Chondrocyte (in vitro differentiated cells): Measurements from ENCODE around the gene CTNND2. TPM values are rescaled to one million over a fixed set of nuclear protein-coding genes. Genes with fewer than 3 reads are reported as not detected.

ENCODE experiments used
- DNase-seq: peaks from one replicate; pipeline ENCODE4 v3.0.0; 2021; ENCODE audit warnings: mixed read lengths, low spot score
- H3K27ac Mint-ChIP-seq: one replicate; pipeline ENCODE4 v1.8.0; 2021; ENCODE audit warnings: mild to moderate bottlenecking, moderate library complexity, mixed read lengths; ENCODE audit not compliant: unreplicated experiment
- H3K27me3 Mint-ChIP-seq: 2 replicates; pipeline ENCODE4 v1.8.0; 2021; ENCODE audit warnings: low read depth, mixed read lengths
- H3K36me3 Mint-ChIP-seq: 2 replicates; pipeline ENCODE4 v1.8.0; 2021; ENCODE audit warnings: low read depth, mixed read lengths
- H3K4me1 Mint-ChIP-seq: 2 replicates; pipeline ENCODE4 v1.8.0; 2021; ENCODE audit warnings: low read depth, mild to moderate bottlenecking, mixed read lengths
- H3K4me3 Mint-ChIP-seq: one replicate; pipeline ENCODE4 v1.8.0; 2021; ENCODE audit warnings: mild to moderate bottlenecking, moderate library complexity, mixed read lengths; ENCODE audit not compliant: unreplicated experiment
- H3K9me3 Mint-ChIP-seq: 2 replicates; pipeline ENCODE4 v1.8.0; 2021; ENCODE audit warnings: low read depth, mixed read lengths
- CTCF ChIP-seq: fragments of 200-600 bp; sonication (generic); IDR thresholded peaks from 2 replicates; pipeline ENCODE4 v1.5.0; 2021; ENCODE audit warnings: antibody characterized with exemption, mild to moderate bottlenecking, moderate library complexity
- total RNA-seq: library from RNA; stranded (reverse); gene quantifications from 3 replicates; pipeline ENCODE4 v1.2.1, GENCODE V29; 2021

The CTNND2 gene
- total RNA-seq, 1 donor from 2014 or later: 2.1 TPM

DNA sequence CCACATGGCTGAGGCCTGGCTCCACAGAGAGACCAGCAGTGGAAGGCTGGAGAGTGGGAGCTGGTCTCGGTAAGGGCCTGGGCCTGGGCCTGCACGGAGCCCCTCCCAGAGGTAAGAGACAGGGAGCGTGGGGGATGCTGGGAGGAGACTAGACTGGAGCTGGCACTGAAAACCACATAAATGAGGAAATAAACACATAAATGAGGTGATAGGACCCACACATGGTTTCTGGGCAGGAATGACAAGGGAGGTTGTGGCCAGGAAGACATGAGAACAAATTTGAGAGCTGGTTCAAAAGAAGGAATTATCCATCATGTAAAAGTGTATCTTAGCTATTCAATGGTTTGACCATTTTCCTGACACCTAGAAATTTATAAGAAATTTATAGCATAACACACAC is 691.5 kb downstream of the CTNND2 start:
- Mint-ChIP-seq H3K4me1 (no peaks in the 10 kb centered on the region), H3K27me3 (peaks cover 5% of the 10 kb centered on the region), H3K4me3 (no peak overlapping the region), H3K9me3 (peaks cover 12% of the 10 kb centered on the region), H3K27ac (no peak overlapping the region), H3K36me3 (no peaks in the 10 kb centered on the region)
- DNase-seq: no peak
- no peak for TF ChIP-seq CTCF

- H3K27me3 Mint-ChIP-seq: peaks cover 11% of the 10 kb centered on the region
- H3K36me3 Mint-ChIP-seq: no peaks in the 10 kb centered on the region
- no peak overlapping the region for H3K4me3 Mint-ChIP-seq
- no peaks in the 10 kb centered on the region for H3K4me1 Mint-ChIP-seq
- H3K27ac Mint-ChIP-seq: no peak overlapping the region
- TF ChIP-seq CTCF: no peak
- peaks cover 4% of the 10 kb centered on the region for H3K9me3 Mint-ChIP-seq
- no peak for DNase-seq
Observed at GRCh38 chr5:11197726-11198125, 706.5 kb downstream of the CTNND2 start.

- peaks cover 15% of the 10 kb centered on the region for H3K27me3 Mint-ChIP-seq
- TF ChIP-seq CTCF: no peak
- H3K36me3 Mint-ChIP-seq: no peaks in the 10 kb centered on the region
- H3K9me3 Mint-ChIP-seq: peaks cover 13% of the 10 kb centered on the region
- no peak overlapping the region for H3K27ac Mint-ChIP-seq
- no peak for DNase-seq
- no peaks in the 10 kb centered on the region for H3K4me1 Mint-ChIP-seq
- H3K4me3 Mint-ChIP-seq: no peak overlapping the region
Observed at GRCh38 chr5:11191673-11192072, 712.6 kb downstream of the CTNND2 start.

DNA sequence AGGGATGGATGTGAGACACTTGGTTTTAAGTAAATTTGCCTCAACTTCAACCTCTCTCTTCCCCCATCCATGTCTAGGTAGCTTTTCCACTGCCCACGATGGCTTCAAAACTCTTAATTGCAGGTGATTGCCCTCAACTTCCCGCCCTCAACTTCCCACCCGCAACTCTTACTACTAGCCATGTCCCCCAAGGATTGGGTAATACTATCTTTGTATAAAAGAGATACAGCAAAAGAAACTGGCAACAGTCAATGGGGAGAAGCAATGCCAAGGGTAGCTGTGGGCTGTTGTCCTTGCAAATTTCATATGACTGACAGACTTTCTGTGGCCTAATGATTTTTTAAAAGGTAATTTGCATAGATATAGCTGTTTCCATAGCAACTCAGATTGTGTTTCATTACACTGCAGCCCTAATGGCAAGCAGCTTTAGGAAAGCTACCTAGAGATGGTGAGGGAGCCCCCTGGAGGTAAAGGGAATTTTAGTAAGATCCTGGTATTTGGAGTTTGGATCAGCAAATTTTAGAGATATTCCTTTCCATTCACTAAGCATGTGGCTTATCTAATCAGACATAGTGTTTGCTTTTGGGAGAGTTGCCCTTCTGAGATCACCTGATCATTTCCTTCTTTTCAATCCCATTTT is 721.7 kb downstream of the CTNND2 start:
- Mint-ChIP-seq H3K9me3 (peaks cover 6% of the 10 kb centered on the region), H3K27ac (no peak overlapping the region), H3K4me3 (no peak overlapping the region), H3K27me3 (peaks cover 12% of the 10 kb centered on the region), H3K4me1 (no peaks in the 10 kb centered on the region), H3K36me3 (no peaks in the 10 kb centered on the region)
- no peak for DNase-seq
- TF ChIP-seq CTCF: peak; percentile 87

GRCh38 chr5:11181940-11182339 is 722.3 kb downstream of the CTNND2 start:
- Mint-ChIP-seq H3K36me3 (no peaks in the 10 kb centered on the region), H3K4me1 (no peaks in the 10 kb centered on the region), H3K9me3 (no peaks in the 10 kb centered on the region), H3K4me3 (no peak overlapping the region), H3K27ac (no peak overlapping the region), H3K27me3 (peaks cover 9% of the 10 kb centered on the region)
- peak; percentile 46 for DNase-seq
- no peak for TF ChIP-seq CTCF
